HepG2 (cell line): ENCODE measurements around the gene DNMT3B. TPM values are rescaled to one million over a fixed set of nuclear protein-coding genes. Genes with fewer than 3 reads are reported as not detected.
A peak's percentile ranks its signal among the peaks of the same experiment; 100 is the strongest.

Source experiments
- ESRRA ChIP-seq: sonication (generic); formaldehyde crosslinking; IDR thresholded peaks from 2 replicates; pipeline ENCODE4 v1.5.1; 2020; ENCODE audit warnings: mild to moderate bottlenecking, low read depth, missing genetic modification reagents
- HDAC2 ChIP-seq: sonication (generic); formaldehyde crosslinking; IDR thresholded peaks from 2 replicates; pipeline ENCODE4 v1.4.0; 2020; ENCODE audit warnings: missing genetic modification reagents
- KDM2A ChIP-seq: sonication (generic); formaldehyde crosslinking; IDR thresholded peaks from 2 replicates; pipeline ENCODE4 v1.4.0; 2020; ENCODE audit warnings: low read depth, missing genetic modification reagents, borderline replicate concordance
- KLF16 ChIP-seq, 2 experiments: sonication (generic) in 1 of 2; formaldehyde crosslinking in 1 of 2; IDR thresholded peaks; 2 replicates each; pipeline versions ENCODE4 v1.6.1 to v1.8.0; 2016 to 2023; ENCODE audit warnings: missing genetic modification reagents in 2 of 2, missing compliant biosample characterization in 1 of 2
- MATR3 ChIP-seq: sonication (generic); formaldehyde crosslinking; IDR thresholded peaks from 2 replicates; pipeline ENCODE4 v1.4.0; 2020; ENCODE audit warnings: missing genetic modification reagents
- SALL2 ChIP-seq: sonication (generic); formaldehyde crosslinking; IDR thresholded peaks from 2 replicates; pipeline ENCODE4 v1.8.1; 2023; ENCODE audit warnings: mild to moderate bottlenecking, missing genetic modification reagents, inconsistent platforms
- SETDB1 ChIP-seq: sonication (generic); formaldehyde crosslinking; IDR thresholded peaks from 2 replicates; pipeline ENCODE4 v1.5.1; 2020; ENCODE audit warnings: missing genetic modification reagents, mild to moderate bottlenecking, borderline replicate concordance
- SRSF4 ChIP-seq: fragments of 200-400 bp; formaldehyde crosslinking; IDR thresholded peaks from one replicate; pipeline ENCODE4 v1.6.1; 2018; ENCODE audit warnings: mild to moderate bottlenecking, low read depth, low read length, moderate library complexity; ENCODE audit not compliant: poor library complexity, severe bottlenecking
- TGIF2 ChIP-seq: IDR thresholded peaks from 2 replicates; pipeline ENCODE4 v1.6.1; 2016; ENCODE audit warnings: control low read depth, missing compliant biosample characterization
- ZNF143 ChIP-seq: sonication (generic); formaldehyde crosslinking; IDR thresholded peaks from 2 replicates; pipeline ENCODE4 v1.4.0; 2020; ENCODE audit warnings: missing genetic modification reagents
- ZNF550 ChIP-seq: sonication (generic); formaldehyde crosslinking; IDR thresholded peaks from 2 replicates; pipeline ENCODE4 v1.4.0; 2020; ENCODE audit warnings: mild to moderate bottlenecking, missing genetic modification reagents, borderline replicate concordance
- ZNF7 ChIP-seq: IDR thresholded peaks from 2 replicates; pipeline ENCODE4 v1.6.1; 2016; ENCODE audit warnings: missing biosample characterization, missing genetic modification reagents
- ZNF772 ChIP-seq: sonication (generic); formaldehyde crosslinking; IDR thresholded peaks from 2 replicates; pipeline ENCODE4 v1.5.0; 2020; ENCODE audit warnings: mild to moderate bottlenecking, missing genetic modification reagents
- polyA plus RNA-seq, 8 experiments: library from polyadenylated mRNA; depleted of rRNA in 3 of 8; stranded (reverse) in 7 of 8; unstranded in 1 of 8; fragments of >200 nt; fragmentation: Illumina TruSeq in 4 of 8; extraction: Trizol in 4 of 8; gene quantifications; 2 replicates each; pipeline versions ENCODE4 v1.2.1 to v1.2.3, GENCODE V29; 2011 to 2016; ENCODE audit warnings: low read depth in 4 of 8, missing spikeins in 1 of 8, mixed read lengths in 1 of 8; ENCODE audit not compliant: insufficient read depth in 1 of 8
- total RNA-seq, 5 experiments: library from RNA; depleted of rRNA; stranded (reverse); fragments of >200 nt; fragmentation: Illumina TruSeq; extraction: Trizol; gene quantifications; 2 replicates each; pipeline ENCODE4 v1.2.3, GENCODE V29; 2016; ENCODE audit warnings: low read depth in 1 of 5
- TF ChIP-seq, protein P1 (sequence below): sonication (generic); formaldehyde crosslinking; IDR thresholded peaks from 2 replicates; pipeline ENCODE4 v1.4.0; 2020; ENCODE audit warnings: missing genetic modification reagents, borderline replicate concordance
- TF ChIP-seq, protein P2 (sequence below): sonication (generic); formaldehyde crosslinking; IDR thresholded peaks from 2 replicates; pipeline ENCODE4 v1.8.1; 2023; ENCODE audit warnings: missing genetic modification reagents, mild to moderate bottlenecking, borderline replicate concordance
- TF ChIP-seq, protein P3 (sequence below): sonication (generic); formaldehyde crosslinking; IDR thresholded peaks from 2 replicates; pipeline ENCODE4 v1.4.0; 2020; ENCODE audit warnings: missing genetic modification reagents
- TF ChIP-seq, protein P4 (sequence below): sonication (generic); formaldehyde crosslinking; IDR thresholded peaks from 2 replicates; pipeline ENCODE4 v1.9.0; 2021; ENCODE audit warnings: mild to moderate bottlenecking, missing genetic modification reagents

DNMT3B gene
- total and polyA plus RNA-seq, 2 of the 13 experiments (the other 11 are each of a cell fraction or from before 2014, with no cell fraction given), result 3.8 to 13.9 TPM

DNA sequence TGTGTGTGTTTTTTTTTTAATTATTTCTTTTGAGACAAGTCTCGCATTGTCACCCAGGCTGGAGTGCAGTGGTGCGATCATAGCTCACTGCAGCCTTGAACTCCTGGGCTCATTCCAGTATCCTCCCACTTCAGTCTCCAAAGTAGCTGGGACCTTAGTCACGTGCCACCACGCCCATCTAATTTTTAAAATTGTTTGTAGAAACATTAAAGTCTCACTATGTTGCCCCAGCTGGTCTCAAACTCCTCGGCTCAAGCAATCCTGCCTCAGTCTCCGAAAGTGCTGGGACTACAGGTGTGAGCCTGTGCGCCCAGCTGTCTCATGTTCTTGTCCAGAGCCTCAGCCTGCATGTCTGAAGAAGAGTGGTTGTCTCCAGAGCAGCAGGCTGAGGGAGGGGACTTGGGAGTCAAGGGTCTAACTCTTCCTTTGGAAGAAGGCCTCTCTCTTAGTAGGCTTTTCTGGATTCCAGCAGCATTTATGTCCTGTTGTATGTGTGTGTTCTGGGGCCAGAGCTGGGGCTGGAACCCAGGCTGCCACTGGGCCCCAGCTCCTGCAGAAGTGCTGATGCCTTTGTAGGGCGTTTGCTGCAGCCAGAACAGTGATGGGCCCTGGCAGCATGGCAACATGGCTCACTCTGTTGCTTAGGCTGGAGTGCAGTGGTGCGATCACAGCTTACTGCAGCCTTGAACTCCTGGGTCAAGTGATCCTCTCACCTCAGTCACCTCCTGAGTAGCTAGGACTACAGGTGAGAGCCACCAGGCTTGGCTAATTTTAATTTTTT is 5.4 kb downstream of the DNMT3B start (continued):
- TF ChIP-seq, protein P1, sequence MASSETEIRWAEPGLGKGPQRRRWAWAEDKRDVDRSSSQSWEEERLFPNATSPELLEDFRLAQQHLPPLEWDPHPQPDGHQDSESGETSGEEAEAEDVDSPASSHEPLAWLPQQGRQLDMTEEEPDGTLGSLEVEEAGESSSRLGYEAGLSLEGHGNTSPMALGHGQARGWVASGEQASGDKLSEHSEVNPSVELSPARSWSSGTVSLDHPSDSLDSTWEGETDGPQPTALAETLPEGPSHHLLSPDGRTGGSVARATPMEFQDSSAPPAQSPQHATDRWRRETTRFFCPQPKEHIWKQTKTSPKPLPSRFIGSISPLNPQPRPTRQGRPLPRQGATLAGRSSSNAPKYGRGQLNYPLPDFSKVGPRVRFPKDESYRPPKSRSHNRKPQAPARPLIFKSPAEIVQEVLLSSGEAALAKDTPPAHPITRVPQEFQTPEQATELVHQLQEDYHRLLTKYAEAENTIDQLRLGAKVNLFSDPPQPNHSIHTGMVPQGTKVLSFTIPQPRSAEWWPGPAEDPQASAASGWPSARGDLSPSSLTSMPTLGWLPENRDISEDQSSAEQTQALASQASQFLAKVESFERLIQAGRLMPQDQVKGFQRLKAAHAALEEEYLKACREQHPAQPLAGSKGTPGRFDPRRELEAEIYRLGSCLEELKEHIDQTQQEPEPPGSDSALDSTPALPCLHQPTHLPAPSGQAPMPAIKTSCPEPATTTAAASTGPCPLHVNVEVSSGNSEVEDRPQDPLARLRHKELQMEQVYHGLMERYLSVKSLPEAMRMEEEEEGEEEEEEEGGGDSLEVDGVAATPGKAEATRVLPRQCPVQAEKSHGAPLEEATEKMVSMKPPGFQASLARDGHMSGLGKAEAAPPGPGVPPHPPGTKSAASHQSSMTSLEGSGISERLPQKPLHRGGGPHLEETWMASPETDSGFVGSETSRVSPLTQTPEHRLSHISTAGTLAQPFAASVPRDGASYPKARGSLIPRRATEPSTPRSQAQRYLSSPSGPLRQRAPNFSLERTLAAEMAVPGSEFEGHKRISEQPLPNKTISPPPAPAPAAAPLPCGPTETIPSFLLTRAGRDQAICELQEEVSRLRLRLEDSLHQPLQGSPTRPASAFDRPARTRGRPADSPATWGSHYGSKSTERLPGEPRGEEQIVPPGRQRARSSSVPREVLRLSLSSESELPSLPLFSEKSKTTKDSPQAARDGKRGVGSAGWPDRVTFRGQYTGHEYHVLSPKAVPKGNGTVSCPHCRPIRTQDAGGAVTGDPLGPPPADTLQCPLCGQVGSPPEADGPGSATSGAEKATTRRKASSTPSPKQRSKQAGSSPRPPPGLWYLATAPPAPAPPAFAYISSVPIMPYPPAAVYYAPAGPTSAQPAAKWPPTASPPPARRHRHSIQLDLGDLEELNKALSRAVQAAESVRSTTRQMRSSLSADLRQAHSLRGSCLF (CRISPR knock-in tag), result no peak
- TF ChIP-seq MATR3 (CRISPR knock-in tag), result no peak
- TF ChIP-seq KLF16 (CRISPR knock-in tag; IDR thresholded peaks at IDR 0.05), result no peak
- no peak for TF ChIP-seq ZNF7 (CRISPR knock-in tag)
- no peak for TF ChIP-seq SETDB1 (CRISPR knock-in tag)
- TF ChIP-seq TGIF2, result no peak
- no peak for TF ChIP-seq ESRRA
- no peak for TF ChIP-seq SALL2 (CRISPR knock-in tag)
- TF ChIP-seq, protein P2, sequence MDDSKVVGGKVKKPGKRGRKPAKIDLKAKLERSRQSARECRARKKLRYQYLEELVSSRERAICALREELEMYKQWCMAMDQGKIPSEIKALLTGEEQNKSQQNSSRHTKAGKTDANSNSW (CRISPR knock-in tag), result no peak
- no peak for TF ChIP-seq ZNF772 (CRISPR knock-in tag)
- no peak for TF ChIP-seq ZNF550 (CRISPR knock-in tag)
- TF ChIP-seq HDAC2 (CRISPR knock-in tag), result no peak; the same call in 1 of the 2 replicates
- TF ChIP-seq, protein P3, sequence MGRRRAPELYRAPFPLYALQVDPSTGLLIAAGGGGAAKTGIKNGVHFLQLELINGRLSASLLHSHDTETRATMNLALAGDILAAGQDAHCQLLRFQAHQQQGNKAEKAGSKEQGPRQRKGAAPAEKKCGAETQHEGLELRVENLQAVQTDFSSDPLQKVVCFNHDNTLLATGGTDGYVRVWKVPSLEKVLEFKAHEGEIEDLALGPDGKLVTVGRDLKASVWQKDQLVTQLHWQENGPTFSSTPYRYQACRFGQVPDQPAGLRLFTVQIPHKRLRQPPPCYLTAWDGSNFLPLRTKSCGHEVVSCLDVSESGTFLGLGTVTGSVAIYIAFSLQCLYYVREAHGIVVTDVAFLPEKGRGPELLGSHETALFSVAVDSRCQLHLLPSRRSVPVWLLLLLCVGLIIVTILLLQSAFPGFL (CRISPR knock-in tag), result no peak
- no peak for TF ChIP-seq SRSF4
- TF ChIP-seq KDM2A (CRISPR knock-in tag), result peak; percentile 44; the same call in 1 of the 2 replicates
- no peak for TF ChIP-seq ZNF143 (CRISPR knock-in tag)
- TF ChIP-seq, protein P4, sequence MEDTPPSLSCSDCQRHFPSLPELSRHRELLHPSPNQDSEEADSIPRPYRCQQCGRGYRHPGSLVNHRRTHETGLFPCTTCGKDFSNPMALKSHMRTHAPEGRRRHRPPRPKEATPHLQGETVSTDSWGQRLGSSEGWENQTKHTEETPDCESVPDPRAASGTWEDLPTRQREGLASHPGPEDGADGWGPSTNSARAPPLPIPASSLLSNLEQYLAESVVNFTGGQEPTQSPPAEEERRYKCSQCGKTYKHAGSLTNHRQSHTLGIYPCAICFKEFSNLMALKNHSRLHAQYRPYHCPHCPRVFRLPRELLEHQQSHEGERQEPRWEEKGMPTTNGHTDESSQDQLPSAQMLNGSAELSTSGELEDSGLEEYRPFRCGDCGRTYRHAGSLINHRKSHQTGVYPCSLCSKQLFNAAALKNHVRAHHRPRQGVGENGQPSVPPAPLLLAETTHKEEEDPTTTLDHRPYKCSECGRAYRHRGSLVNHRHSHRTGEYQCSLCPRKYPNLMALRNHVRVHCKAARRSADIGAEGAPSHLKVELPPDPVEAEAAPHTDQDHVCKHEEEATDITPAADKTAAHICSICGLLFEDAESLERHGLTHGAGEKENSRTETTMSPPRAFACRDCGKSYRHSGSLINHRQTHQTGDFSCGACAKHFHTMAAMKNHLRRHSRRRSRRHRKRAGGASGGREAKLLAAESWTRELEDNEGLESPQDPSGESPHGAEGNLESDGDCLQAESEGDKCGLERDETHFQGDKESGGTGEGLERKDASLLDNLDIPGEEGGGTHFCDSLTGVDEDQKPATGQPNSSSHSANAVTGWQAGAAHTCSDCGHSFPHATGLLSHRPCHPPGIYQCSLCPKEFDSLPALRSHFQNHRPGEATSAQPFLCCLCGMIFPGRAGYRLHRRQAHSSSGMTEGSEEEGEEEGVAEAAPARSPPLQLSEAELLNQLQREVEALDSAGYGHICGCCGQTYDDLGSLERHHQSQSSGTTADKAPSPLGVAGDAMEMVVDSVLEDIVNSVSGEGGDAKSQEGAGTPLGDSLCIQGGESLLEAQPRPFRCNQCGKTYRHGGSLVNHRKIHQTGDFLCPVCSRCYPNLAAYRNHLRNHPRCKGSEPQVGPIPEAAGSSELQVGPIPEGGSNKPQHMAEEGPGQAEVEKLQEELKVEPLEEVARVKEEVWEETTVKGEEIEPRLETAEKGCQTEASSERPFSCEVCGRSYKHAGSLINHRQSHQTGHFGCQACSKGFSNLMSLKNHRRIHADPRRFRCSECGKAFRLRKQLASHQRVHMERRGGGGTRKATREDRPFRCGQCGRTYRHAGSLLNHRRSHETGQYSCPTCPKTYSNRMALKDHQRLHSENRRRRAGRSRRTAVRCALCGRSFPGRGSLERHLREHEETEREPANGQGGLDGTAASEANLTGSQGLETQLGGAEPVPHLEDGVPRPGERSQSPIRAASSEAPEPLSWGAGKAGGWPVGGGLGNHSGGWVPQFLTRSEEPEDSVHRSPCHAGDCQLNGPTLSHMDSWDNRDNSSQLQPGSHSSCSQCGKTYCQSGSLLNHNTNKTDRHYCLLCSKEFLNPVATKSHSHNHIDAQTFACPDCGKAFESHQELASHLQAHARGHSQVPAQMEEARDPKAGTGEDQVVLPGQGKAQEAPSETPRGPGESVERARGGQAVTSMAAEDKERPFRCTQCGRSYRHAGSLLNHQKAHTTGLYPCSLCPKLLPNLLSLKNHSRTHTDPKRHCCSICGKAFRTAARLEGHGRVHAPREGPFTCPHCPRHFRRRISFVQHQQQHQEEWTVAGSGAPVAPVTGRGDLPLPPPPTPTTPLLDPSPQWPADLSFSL (CRISPR knock-in tag), result no peak
